ENCODE results near the gene TLE3.
"Not testable (repeated sequence)": the region's sequence is repeated elsewhere in the genome, so short reads cannot be mapped to it uniquely, and the experiment has no call there.

Gene TLE3

DNA sequence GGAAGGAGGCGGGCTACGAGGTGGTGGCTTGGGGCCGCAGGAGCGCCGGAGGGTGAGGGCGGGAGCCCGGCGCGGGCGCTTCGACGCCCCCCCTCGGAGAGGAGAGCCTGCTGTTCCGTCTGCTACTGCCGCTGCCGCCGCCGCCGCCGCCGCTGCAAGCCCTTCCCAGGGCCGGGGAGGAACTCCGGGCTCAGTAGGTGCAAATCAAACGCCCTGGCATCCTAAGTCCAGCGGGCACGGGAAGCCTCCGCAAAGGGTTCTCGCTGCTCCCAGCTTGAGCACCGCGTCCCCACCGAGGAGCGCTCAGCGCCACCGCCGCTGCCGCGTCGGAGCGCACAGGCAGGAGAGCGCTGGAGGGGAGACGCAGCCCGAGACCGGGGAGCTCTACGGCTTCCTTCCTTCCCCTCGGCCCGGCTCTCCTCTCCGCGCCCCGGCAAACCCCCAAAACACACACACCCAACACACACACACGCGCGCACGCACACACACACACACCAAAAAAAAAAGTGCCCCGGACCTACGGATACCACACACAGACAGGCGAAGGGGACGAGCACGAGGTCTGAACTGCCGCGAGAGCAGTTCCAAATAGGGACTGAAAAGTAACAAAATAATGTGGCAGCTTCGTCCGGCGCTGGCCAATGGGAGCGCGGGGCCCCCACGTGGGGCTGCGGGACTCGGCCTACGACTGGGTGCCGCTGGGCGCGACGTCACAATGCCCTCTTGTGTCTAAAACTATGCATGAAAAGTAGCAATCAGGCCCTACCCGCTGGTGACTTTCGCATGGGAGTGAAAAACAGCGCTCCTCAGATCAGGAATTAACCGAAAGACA lies at the start of gene TLE3:
TSS of gene TLE3 (minus strand) at position 597 of the 832 bp plus-strand sequence. CDS start 1,119 bp downstream, outside the sequence.
- DNase-seq = peak; percentile 99

- DNase-seq = no peak
These were observed 49.6 kb upstream of the TLE3 start for GRCh38 chr15:70147178-70147760.

DNA sequence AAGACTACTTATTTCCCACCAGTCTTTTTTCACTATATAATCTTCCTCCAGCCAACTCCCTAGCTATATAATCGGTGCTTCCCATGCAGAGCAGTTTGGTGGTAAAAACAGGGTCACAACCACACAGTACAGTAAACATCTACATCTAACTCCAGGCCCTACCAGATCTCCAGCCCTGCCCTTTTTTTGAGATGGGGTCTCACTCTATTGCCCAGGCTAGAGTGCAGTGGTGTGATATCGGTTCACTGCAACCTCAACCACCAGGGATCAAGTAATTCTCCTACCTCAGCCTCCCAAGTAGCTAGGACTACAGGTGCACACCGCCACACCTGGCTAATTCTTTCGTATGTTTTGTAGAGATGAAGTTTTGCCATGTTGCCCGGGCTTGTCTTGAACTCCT lies 49.1 kb upstream of the TLE3 start:
- no peak for DNase-seq

- DNase-seq = no peak
These were observed 48.4 kb upstream of the TLE3 start for GRCh38 chr15:70146162-70146561.

DNA sequence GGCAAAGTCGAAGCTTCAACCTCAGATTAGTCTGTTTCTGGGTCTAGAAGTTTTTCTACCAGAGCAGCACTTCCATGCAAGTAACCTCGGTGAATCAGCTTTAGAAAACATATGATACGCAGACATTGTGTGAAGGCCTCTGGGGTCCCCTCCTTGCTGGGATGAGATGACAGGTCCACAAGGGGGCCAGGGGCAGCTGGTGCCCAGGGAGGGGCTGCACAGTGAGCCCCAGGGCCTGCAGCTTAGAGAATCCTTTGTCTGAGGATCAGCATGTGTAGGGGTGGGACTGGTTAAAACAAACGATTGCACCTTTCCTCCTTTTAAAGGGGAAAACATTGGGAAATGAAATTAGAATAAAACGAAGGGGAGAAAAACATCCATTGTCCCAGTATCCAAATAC lies 47.5 kb upstream of the TLE3 start:
- no peak for DNase-seq

- DNase-seq = peak; percentile 65
These were observed 44.8 kb upstream of the TLE3 start for GRCh38 chr15:70142322-70143191.

- DNase-seq = no peak
These were observed 44.3 kb upstream of the TLE3 start for GRCh38 chr15:70142072-70142321.

DNA sequence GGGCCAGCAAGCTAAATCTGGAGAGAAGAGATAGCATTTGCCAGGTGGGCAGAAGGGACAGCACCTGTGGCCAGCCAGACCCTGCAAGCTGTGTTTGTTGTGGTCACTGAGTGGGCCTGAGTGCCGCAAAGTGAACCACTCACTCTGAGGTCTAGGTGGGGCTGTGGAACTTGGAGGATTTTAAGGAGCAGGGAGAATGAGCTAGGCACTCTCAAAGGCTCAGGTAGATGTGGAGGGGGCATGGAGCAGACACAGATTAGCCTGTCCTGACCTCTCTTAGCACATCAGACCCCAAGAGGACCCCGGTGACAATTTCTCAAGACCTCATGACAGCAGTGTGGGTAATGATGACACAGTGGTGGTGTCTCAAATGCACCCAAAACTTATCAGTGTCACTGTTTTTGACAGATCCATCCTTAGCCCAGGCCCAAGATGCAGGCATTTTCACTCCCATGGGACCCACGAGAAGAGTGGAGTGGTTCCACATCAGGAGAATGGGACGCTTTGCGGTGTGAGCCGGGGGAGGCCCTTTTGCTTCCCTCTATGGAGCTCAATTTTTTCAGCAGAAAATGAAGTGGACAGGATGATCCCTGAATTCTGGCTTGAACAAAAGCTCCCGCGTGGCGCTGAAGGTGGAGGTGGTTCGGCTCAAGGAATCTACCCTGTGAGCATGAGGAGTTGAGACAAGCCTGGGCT lies 43.8 kb upstream of the TLE3 start:
- no peak for DNase-seq

DNA sequence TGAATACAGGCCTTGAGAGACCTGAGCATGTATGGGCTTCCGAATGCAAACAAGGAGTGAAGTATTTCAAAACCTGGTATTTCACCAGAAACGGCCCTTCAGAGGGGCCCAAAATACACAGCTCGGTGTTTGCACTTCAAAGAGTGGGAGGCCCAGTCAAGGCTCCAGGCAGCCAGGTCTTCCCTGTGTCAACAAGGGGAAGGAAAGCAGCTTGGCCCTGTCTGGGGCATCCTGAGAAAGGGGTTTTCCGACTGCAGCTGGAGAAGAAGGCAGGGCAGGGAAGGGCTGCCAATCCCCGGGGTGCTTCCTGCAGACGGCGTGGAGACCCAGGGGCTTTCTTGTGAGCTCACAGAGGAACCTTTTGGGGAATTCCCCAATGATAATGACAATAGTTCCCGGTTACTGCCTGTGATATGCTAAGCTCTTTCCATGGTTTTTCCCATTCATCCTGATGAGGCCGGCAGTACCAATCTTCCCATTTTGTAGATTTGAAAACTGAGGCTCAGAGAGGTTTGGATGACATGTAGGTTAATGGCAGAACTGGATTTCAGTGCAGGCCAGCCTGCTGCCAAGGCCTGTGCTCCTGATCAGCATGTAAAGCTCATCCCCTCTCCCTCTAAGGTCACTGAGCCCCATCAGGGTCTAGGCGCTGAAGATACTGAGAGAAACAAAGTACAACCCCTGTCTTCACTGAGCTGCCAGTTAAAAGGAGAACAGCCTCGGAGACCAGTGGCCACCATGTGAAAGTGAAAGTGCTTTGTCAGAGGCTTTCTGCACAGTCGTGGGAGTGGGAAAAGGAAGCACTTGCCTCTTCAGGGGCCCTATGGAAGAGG lies 43.0 kb upstream of the TLE3 start:
- peak; percentile 77 for DNase-seq

DNA sequence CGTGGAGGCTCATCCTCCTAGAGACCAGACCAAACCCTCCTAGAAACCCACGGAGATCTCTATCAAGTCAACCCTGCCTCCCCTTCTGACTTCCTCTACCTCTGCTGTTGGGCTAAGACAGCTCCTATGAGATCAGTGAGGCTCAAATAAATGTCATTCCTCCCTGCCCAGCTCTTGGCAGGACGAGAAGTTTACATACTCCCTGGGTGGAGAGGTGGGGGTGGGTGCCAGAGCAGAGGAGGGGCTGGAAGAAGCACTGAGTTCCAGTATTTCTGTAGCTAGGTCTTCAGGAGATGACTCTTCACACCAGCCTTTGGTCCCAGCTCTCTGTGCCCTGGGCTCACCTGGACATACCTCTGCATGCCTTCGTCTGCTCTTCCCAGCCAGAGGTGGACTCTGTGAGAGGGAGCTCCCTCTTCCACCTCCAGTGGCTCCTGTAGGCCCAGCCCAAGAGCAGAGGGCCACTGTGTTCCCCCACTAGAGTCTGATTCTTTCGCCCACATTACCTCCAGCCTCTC lies 42.4 kb upstream of the TLE3 start:
- no peak for DNase-seq

- DNase-seq = no peak
These were observed 40.2 kb upstream of the TLE3 start for GRCh38 chr15:70137967-70138366.

- not testable (repeated sequence) for DNase-seq
These were observed 39.3 kb upstream of the TLE3 start for GRCh38 chr15:70137021-70137420.

- DNase-seq = no peak
These were observed 36.2 kb upstream of the TLE3 start for GRCh38 chr15:70133781-70134421.

DNA sequence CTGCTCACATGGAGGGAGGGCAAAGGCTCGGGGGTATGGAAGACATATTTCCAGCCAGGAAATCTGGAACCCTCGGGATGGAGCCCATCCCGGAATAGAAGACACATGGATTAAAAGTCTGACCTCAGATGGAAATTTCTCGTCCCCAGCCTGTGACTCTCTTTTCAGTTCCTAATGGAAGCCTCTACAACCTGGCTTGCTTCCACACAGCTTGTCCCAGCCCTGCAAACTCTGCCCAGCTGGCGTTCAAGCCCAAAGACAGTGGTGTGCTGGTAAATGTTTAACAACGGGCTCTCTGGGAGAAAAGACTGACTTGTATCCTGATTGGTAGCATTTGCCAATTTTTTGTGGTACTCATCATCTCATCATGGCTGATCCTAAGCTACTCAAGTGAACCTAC lies 35.6 kb upstream of the TLE3 start:
- no peak for DNase-seq

DNA sequence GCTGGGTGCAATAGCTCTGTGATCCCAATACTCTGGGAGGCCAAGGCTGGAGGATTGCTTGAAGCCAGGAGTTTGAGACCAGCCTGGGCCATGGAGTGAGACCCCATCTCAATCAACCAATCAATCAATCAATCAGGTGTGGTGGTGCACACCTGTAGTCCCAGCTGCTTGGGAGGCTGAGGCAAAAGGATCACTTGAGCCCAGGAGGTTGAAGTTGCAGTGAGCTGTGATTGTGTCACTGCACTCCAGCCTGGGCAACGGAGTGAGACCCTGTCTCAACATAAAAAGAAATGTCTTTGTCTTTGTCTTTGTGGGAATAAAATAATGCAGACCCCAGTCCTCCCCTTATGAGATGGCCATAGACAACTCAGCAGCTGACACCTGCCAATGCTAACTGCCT lies 34.9 kb upstream of the TLE3 start:
- no peak for DNase-seq

GRCh38 chr15:70132139-70132538 lies 34.4 kb upstream of the TLE3 start:
- no peak for DNase-seq

GRCh38 chr15:70128414-70129140 lies 30.9 kb upstream of the TLE3 start:
- DNase-seq = no peak

GRCh38 chr15:70127770-70128413 lies 30.2 kb upstream of the TLE3 start:
- no peak for DNase-seq

- DNase-seq = no peak
These were observed 29.6 kb upstream of the TLE3 start for GRCh38 chr15:70127288-70127746.

DNA sequence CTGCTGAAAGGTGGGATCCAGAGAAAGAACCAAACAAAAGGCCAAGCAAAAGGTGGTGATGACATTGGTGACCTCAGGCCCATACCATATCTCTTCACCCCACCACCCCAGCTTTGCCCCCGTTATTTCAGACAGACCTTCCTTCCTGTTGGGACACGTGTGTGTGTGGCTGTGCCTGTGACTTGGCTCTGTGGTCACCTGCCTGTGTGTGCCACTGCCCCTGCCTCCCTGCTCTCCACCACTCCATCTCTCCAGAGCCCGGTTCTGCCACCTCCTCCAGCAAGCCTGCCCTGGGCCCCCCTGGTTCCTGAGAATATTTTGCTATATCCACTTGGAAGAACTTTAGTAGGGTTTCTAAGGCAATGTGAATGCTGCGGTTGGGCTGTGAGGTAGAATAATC lies 28.6 kb upstream of the TLE3 start:
- no peak for DNase-seq

Measured in activated effector memory CD4-positive, alpha-beta T cell treated with anti-CD3 and anti-CD28 coated beads, Interleukin-2, amount 50 U/mL, for 16 hours (primary cell).